GM18519 (cell line): ENCODE data around the gene ACSL6.

Experiments used
- ATAC-seq: cut with Tn5 transposase; IDR thresholded peaks from one replicate; pipeline ENCODE4 v1.9.1; 2021; ENCODE audit warnings: mild to moderate bottlenecking, moderate library complexity; ENCODE audit not compliant: unreplicated experiment, low FRiP score

The ACSL6 gene

GRCh38 chr5:131986161-131986912 is 25.1 kb downstream of the ACSL6 start:
- ATAC-seq, result no peak

GRCh38 chr5:131984956-131985665 is 26.3 kb downstream of the ACSL6 start:
- ATAC-seq, result no peak

- ATAC-seq, result no peak
Observed at GRCh38 chr5:131983244-131983771, 28.1 kb downstream of the ACSL6 start.

GRCh38 chr5:131981516-131981915 is 29.9 kb downstream of the ACSL6 start:
- ATAC-seq, result no peak

- no peak for ATAC-seq
Observed at GRCh38 chr5:131980696-131981095, 30.8 kb downstream of the ACSL6 start.

- no peak for ATAC-seq
Observed at GRCh38 chr5:131979816-131980215, 31.6 kb downstream of the ACSL6 start.

- no peak for ATAC-seq
Observed at GRCh38 chr5:131977212-131977604, 34.2 kb downstream of the ACSL6 start.

GRCh38 chr5:131976414-131977211 is 34.8 kb downstream of the ACSL6 start:
- no peak for ATAC-seq

GRCh38 chr5:131974956-131975726 is 36.3 kb downstream of the ACSL6 start:
- ATAC-seq, result no peak

- no peak for ATAC-seq
Observed at GRCh38 chr5:131974622-131974955, 36.9 kb downstream of the ACSL6 start.

- no peak for ATAC-seq
Observed at GRCh38 chr5:131974016-131974415, 37.4 kb downstream of the ACSL6 start.

GRCh38 chr5:131973089-131973712 is 38.3 kb downstream of the ACSL6 start:
- ATAC-seq, result no peak

GRCh38 chr5:131968396-131968954 is 43.0 kb downstream of the ACSL6 start:
- no peak for ATAC-seq

GRCh38 chr5:131966551-131966950 is 44.9 kb downstream of the ACSL6 start:
- ATAC-seq, result no peak

- no peak for ATAC-seq
Observed at GRCh38 chr5:131965826-131966415, 45.5 kb downstream of the ACSL6 start.

- no peak for ATAC-seq
Observed at GRCh38 chr5:131959906-131960305, 51.6 kb downstream of the ACSL6 start.

GRCh38 chr5:131959136-131959535 is 52.3 kb downstream of the ACSL6 start:
- ATAC-seq, result no peak

- no peak for ATAC-seq
Observed at GRCh38 chr5:131957721-131958441, 53.6 kb downstream of the ACSL6 start.

- no peak for ATAC-seq
Observed at GRCh38 chr5:131953969-131954368, 57.5 kb downstream of the ACSL6 start.
